ENCODE measurements around the gene DISP3. TPM values are rescaled to one million over a fixed set of nuclear protein-coding genes. Genes with fewer than 3 reads are reported as not detected.

DISP3 gene
- polyA plus RNA-seq, 1 donor (not counting 4 experiments of a cell fraction or from before 2014, with no cell fraction given), result not detected

DNA sequence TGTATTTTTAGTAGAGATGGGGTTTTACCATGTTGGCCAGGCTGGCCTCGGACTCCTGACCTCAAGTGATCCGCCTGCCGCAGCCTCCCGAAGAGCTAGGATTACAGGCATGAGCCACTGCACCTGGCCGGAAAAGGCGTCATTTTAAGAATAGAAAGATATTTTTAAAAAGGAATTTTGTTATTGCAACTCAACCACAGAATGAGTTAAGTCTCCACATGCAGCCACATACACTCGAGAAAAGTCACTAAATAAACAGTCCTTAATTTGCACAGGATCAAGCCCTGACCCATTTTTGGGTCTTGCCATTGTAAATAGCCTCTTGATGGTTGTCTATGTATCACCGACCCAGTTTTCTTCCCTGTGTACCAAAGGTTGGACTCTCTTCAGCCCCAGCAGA lies 89.7 kb downstream of the DISP3 start:
- no peak overlapping the region for H3K4me3 ChIP-seq (ENCODE audit: control insufficient read depth in 2 of 3, extremely low read depth in 1 of 3, insufficient read depth in 2 of 3, low read depth in 1 of 3, low read length in 3 of 3)
- no peak overlapping the region for H3K4me2 ChIP-seq (ENCODE audit: control insufficient read depth, extremely low read depth, insufficient read depth, low read depth, low read length)

DNA sequence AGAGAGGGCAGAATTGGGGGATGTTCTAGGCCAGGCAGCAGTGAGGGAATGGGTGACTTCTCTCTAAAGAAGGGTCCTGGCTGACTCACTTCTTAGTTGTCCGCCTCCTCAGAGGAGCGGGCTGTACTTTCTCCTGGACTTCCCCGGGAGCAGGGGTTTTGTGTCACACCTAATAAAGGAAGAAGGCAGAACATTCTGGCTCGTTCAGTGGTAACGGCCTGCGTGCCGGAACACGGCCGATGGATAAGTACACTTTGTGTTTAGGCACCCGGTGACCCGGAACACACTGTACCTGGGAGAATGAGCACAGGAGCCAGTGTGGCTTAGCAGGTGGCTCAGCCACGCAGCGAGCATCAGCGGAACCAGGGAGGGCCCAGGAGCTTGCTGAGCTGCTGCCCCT lies 90.6 kb downstream of the DISP3 start:
- H3K4me3 ChIP-seq (ENCODE audit: control insufficient read depth in 2 of 3, extremely low read depth in 1 of 3, insufficient read depth in 2 of 3, low read depth in 1 of 3, low read length in 3 of 3), result no peak overlapping the region
- H3K9me1 ChIP-seq (ENCODE audit: control insufficient read depth, extremely low read depth, insufficient read depth, low read length), result no peaks in the 10 kb centered on the region
- H3K4me2 ChIP-seq (ENCODE audit: control insufficient read depth, extremely low read depth, insufficient read depth, low read depth, low read length), result no peak overlapping the region
- no peaks in the 10 kb centered on the region for H4K20me1 ChIP-seq (ENCODE audit: control insufficient read depth, extremely low read depth, insufficient read depth, low read length)
- FAIRE-seq (no peak), DNase-seq (ENCODE audit: low read depth, low spot score) (no peak)
- H3K9ac ChIP-seq (ENCODE audit: control insufficient read depth, extremely low read depth, insufficient read depth, low read length), result no peak overlapping the region
- dilution Hi-C loops (cut with MboI; ENCODE audit: extremely low pct_ligation_motif_present, low sequenced_read_pairs), result no loop called here
- no peak overlapping the region for H3K27ac ChIP-seq (ENCODE audit: control insufficient read depth, insufficient read depth, low read length)
- H2AFZ ChIP-seq (ENCODE audit: control insufficient read depth, low read length), result no peak overlapping the region
- H3K4me1 ChIP-seq (ENCODE audit: control insufficient read depth, extremely low read depth, insufficient read depth, low read length), result no peaks in the 10 kb centered on the region
- no peaks in the 10 kb centered on the region for H3K79me2 ChIP-seq (ENCODE audit: control insufficient read depth, insufficient read depth, low read length)
- no peaks in the 10 kb centered on the region for H3K36me3 ChIP-seq (ENCODE audit: control insufficient read depth in 2 of 2, extremely low read depth in 1 of 2, insufficient read depth in 2 of 2, low read length in 2 of 2)
- TF ChIP-seq, protein P1, sequence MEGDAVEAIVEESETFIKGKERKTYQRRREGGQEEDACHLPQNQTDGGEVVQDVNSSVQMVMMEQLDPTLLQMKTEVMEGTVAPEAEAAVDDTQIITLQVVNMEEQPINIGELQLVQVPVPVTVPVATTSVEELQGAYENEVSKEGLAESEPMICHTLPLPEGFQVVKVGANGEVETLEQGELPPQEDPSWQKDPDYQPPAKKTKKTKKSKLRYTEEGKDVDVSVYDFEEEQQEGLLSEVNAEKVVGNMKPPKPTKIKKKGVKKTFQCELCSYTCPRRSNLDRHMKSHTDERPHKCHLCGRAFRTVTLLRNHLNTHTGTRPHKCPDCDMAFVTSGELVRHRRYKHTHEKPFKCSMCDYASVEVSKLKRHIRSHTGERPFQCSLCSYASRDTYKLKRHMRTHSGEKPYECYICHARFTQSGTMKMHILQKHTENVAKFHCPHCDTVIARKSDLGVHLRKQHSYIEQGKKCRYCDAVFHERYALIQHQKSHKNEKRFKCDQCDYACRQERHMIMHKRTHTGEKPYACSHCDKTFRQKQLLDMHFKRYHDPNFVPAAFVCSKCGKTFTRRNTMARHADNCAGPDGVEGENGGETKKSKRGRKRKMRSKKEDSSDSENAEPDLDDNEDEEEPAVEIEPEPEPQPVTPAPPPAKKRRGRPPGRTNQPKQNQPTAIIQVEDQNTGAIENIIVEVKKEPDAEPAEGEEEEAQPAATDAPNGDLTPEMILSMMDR (optimal IDR thresholded peaks at IDR 0.05 in 1 of 3, IDR thresholded peaks at IDR 0.05 in 1 of 3, conservative IDR thresholded peaks at IDR 0.05 in 1 of 3; ENCODE audit: extremely low read depth in 1 of 3, insufficient read depth in 2 of 3, low read length in 3 of 3), result no peak
- TF ChIP-seq EZH2 (IDR thresholded peaks at IDR 0.05; ENCODE audit: low read length), result no peak
- H3K9me3 ChIP-seq (ENCODE audit: control insufficient read depth, low read depth, low read length), result no peaks in the 10 kb centered on the region
- H3K27me3 ChIP-seq (ENCODE audit: control insufficient read depth, extremely low read depth, insufficient read depth, low read length), result peaks cover 21% of the 10 kb centered on the region

More for the DNA sequence above, 89.7 kb downstream of the DISP3 start:
- Histone ChIP-seq H3K27ac (ENCODE audit: control insufficient read depth, insufficient read depth, low read length) (no peak overlapping the region), H4K20me1 (ENCODE audit: control insufficient read depth, extremely low read depth, insufficient read depth, low read length) (no peaks in the 10 kb centered on the region), H3K27me3 (ENCODE audit: control insufficient read depth, extremely low read depth, insufficient read depth, low read length) (peaks cover 21% of the 10 kb centered on the region), H3K9ac (ENCODE audit: control insufficient read depth, extremely low read depth, insufficient read depth, low read length) (no peak overlapping the region), H3K79me2 (ENCODE audit: control insufficient read depth, insufficient read depth, low read length) (no peaks in the 10 kb centered on the region), H3K36me3 (ENCODE audit: control insufficient read depth in 2 of 2, extremely low read depth in 1 of 2, insufficient read depth in 2 of 2, low read length in 2 of 2) (no peaks in the 10 kb centered on the region), H3K9me1 (ENCODE audit: control insufficient read depth, extremely low read depth, insufficient read depth, low read length) (no peaks in the 10 kb centered on the region), H3K9me3 (ENCODE audit: control insufficient read depth, low read depth, low read length) (no peaks in the 10 kb centered on the region), H3K4me1 (ENCODE audit: control insufficient read depth, extremely low read depth, insufficient read depth, low read length) (no peaks in the 10 kb centered on the region), H2AFZ (ENCODE audit: control insufficient read depth, low read length) (no peak overlapping the region)
- no peak for FAIRE-seq
- TF ChIP-seq, protein P1 (optimal IDR thresholded peaks at IDR 0.05 in 1 of 3, IDR thresholded peaks at IDR 0.05 in 1 of 3, conservative IDR thresholded peaks at IDR 0.05 in 1 of 3; ENCODE audit: extremely low read depth in 1 of 3, insufficient read depth in 2 of 3, low read length in 3 of 3), result no peak
- no peak for TF ChIP-seq EZH2 (IDR thresholded peaks at IDR 0.05; ENCODE audit: low read length)
- no peak for DNase-seq (ENCODE audit: low read depth, low spot score)
- dilution Hi-C loops (cut with MboI; ENCODE audit: extremely low pct_ligation_motif_present, low sequenced_read_pairs), result no loop called here
